ENCODE data around the gene PSMD12.

GRCh38 chr17:67323445-67323844 is 42.9 kb downstream of the PSMD12 start:
- TF ChIP-seq USF1 (CRISPR knock-in tag; IDR thresholded peaks at IDR 0.05) (no peak), ZNF324 (CRISPR knock-in tag; IDR thresholded peaks at IDR 0.05) (no peak), ATF1 (CRISPR knock-in tag; IDR thresholded peaks at IDR 0.05) (no peak), ATF1 (tag; IDR thresholded peaks at IDR 0.05) (no peak), ZNF347 (CRISPR knock-in tag; IDR thresholded peaks at IDR 0.05; ENCODE audit: low read depth) (no peak), JUND (IDR thresholded peaks at IDR 0.05; ENCODE audit: borderline replicate concordance, low read depth, low read length) (no peak), JUND (tag; IDR thresholded peaks at IDR 0.05; ENCODE audit: borderline replicate concordance, low read depth, low read length) (no peak), SIN3A (IDR thresholded peaks at IDR 0.05; ENCODE audit: borderline replicate concordance in 2 of 2, control insufficient read depth in 1 of 2, low read depth in 2 of 2, low read length in 2 of 2) (no peak)
- TF ChIP-seq, protein P1, sequence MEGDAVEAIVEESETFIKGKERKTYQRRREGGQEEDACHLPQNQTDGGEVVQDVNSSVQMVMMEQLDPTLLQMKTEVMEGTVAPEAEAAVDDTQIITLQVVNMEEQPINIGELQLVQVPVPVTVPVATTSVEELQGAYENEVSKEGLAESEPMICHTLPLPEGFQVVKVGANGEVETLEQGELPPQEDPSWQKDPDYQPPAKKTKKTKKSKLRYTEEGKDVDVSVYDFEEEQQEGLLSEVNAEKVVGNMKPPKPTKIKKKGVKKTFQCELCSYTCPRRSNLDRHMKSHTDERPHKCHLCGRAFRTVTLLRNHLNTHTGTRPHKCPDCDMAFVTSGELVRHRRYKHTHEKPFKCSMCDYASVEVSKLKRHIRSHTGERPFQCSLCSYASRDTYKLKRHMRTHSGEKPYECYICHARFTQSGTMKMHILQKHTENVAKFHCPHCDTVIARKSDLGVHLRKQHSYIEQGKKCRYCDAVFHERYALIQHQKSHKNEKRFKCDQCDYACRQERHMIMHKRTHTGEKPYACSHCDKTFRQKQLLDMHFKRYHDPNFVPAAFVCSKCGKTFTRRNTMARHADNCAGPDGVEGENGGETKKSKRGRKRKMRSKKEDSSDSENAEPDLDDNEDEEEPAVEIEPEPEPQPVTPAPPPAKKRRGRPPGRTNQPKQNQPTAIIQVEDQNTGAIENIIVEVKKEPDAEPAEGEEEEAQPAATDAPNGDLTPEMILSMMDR (IDR thresholded peaks at IDR 0.05 in 2 of 3, conservative IDR thresholded peaks at IDR 0.05 in 1 of 3; ENCODE audit: insufficient read depth in 2 of 3, low read depth in 1 of 3, low read length in 3 of 3), result no peak
- TF ChIP-seq, protein P2, sequence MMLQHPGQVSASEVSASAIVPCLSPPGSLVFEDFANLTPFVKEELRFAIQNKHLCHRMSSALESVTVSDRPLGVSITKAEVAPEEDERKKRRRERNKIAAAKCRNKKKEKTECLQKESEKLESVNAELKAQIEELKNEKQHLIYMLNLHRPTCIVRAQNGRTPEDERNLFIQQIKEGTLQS (IDR thresholded peaks at IDR 0.05), result peak; percentile 54
- TF ChIP-seq, protein P2 (CRISPR knock-in tag; conservative IDR thresholded peaks at IDR 0.05), result no peak

All from K562 (cell line).